K562 (cell line): Measurements from ENCODE around the gene KRT71.

Source experiments
- NFYB ChIP-seq: IDR thresholded peaks from 2 replicates; pipeline ENCODE4 v1.6.1; 2011; ENCODE audit warnings: mild to moderate bottlenecking, moderate library complexity; ENCODE audit not compliant: insufficient read length; ENCODE audit errors: extremely low read depth
- NKRF ChIP-seq: fragments of 450-650 bp; IDR thresholded peaks from 2 replicates; pipeline ENCODE4 v1.6.1; 2016; ENCODE audit warnings: borderline replicate concordance
- PBX2 ChIP-seq, 2 experiments: IDR thresholded peaks in 1 of 2; conservative IDR thresholded peaks in 1 of 2; 2 replicates each; pipeline ENCODE4 v1.6.1; 2016; ENCODE audit warnings: low read depth in 2 of 2, mild to moderate bottlenecking in 1 of 2, missing compliant biosample characterization in 1 of 2, missing genetic modification characterization in 1 of 2, moderate library complexity in 1 of 2
- SP1 ChIP-seq: sonication (generic); formaldehyde crosslinking; IDR thresholded peaks from 2 replicates; pipeline ENCODE4 v1.8.1; 2022; ENCODE audit warnings: mild to moderate bottlenecking, missing genetic modification reagents
- TGIF2 ChIP-seq: sonication (generic); formaldehyde crosslinking; IDR thresholded peaks from 2 replicates; pipeline ENCODE4 v1.8.1; 2022; ENCODE audit warnings: mild to moderate bottlenecking, missing genetic modification reagents, moderate library complexity
- ZNF232 ChIP-seq: sonication (generic); formaldehyde crosslinking; IDR thresholded peaks from 2 replicates; pipeline ENCODE4 v1.8.0; 2022; ENCODE audit warnings: mild to moderate bottlenecking, missing genetic modification reagents
- ZNF717 ChIP-seq: fragments of 250-450 bp; sonication (Bioruptor Pico); IDR thresholded peaks from 2 replicates; pipeline ENCODE4 v1.5.0; 2021

GRCh38 chr12:52534482-52534881 lies 18.5 kb downstream of the KRT71 start:
- TF ChIP-seq NFYB (no peak), SP1 (CRISPR knock-in tag) (no peak), PBX2 (CRISPR knock-in tag; IDR thresholded peaks at IDR 0.05; ENCODE audit: low read depth) (no peak), PBX2 (tag; conservative IDR thresholded peaks at IDR 0.05; ENCODE audit: low read depth) (no peak), ZNF717 (CRISPR knock-in tag) (no peak), NKRF (no peak), TGIF2 (CRISPR knock-in tag) (no peak), ZNF232 (CRISPR knock-in tag) (no peak)
